HK-2 (cell line): Measurements from ENCODE around the gene PALS2.

ENCODE experiments used
- DNase-seq: peaks from one replicate; pipeline ENCODE4 v3.0.0-alpha.2; 2018; ENCODE audit not compliant: unreplicated experiment

The PALS2 gene

DNA sequence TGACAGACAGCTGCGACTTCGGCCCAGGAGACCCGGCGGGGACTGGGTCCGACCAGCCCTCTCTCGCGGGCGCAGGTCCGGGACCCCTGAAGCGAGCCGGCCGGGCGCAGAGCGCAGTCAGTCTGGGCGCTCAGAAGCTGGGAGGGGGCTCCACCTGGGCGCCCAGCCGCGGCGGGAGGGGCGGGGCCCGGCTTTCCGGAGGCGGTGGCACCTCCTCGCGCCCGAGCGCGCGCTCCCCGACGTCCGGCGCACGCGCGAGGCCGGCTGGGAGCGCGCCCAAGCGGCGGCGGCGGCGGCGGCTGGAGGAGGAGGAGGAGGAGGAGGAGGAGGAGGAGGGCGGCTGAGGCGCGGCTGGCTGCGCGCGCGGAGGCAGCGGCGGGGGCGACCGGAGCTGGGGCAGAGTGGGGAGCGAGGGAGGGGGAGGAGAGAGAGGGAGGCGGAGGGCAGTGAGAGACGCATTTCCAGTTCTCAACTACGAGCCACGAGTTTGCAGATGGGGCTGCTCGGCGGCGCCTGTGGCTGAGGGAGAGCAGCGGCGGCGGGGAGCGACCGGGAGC, at the start of gene PALS2:
Gene PALS2, plus strand, starts transcription at position 456 of the 557 bp plus-strand sequence. CDS start 50,216 bp downstream, outside the sequence.
- peak; percentile 84 for DNase-seq

GRCh38 chr7:24531255-24531654, 42.0 kb upstream of the PALS2 start:
- DNase-seq, result no peak

DNA sequence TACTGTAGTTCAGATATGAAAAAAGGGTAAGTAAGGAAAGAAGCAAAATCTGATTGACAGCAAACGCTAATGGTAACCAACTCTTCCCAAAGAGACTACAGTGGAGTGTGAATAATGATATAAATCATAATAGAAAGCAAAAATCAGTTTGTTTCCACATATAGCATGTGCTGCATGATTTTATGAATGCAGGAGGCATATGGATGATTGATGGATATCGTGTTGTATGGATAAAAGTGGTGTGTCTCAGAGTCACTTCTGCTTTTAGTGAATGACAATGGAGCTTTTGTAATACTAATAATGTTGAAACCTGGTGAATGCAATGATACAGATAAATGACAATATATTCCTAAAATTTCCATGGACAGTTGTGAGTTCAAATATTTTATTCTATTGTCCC, 36.6 kb upstream of the PALS2 start:
- DNase-seq, result no peak

DNA sequence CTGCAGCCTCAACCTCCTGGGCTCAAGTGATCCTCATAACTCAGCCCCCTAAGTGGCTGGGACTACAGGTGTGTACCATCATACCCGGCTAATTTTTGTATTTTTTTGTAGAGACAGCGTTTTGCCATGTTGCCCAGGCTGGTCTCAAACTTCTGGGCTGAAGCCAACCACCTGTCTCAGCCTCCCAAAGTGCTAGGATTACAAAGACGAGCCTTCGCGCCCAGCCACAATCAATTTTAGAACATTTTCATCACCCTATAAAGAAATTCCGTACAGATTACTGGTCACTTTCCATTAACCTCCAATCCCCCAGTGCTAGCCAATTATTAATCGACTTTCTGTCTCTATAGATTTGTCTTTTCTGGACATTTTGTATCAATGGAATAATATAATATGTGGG, 32.3 kb upstream of the PALS2 start:
- DNase-seq, result no peak

DNA sequence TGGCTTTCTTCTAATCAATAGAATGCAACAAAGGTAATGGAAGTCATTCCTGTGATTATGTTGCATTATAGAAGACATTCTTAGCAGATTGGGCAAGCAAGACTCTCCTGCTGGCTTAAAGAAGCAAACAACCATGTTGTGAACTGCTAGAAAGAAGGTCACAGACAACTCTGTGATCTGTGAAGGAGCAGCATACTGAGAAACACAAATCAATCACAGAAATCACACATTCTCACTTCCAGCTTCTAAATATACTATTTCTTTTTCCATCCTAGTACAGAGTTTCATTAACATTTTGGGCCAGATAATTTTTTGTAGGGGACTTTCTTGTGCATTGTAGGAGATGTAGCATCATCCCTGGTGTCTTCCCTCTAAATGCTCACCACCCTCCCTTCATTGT, 28.0 kb upstream of the PALS2 start:
- DNase-seq, result no peak

GRCh38 chr7:24548390-24548789, 24.9 kb upstream of the PALS2 start:
- DNase-seq, result no peak

DNA sequence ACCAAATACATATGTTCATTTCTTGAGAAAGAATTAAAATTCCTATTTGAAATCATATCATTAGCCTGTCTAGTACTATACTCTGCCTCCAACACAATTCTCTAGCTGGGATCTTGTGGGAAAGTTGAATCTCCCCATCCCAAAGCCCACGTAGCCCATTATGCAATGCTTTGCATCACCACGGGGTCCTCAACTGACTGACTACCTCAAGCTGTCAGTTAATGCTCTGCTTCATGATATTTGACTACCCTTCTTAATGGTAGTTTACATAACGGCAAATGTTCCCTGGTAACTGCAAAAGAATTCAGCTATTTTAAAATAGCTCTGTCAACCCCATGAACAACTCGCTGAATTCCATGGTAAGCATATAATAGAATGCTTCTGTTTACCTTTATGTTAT, 23.3 kb upstream of the PALS2 start:
- no peak for DNase-seq

DNA sequence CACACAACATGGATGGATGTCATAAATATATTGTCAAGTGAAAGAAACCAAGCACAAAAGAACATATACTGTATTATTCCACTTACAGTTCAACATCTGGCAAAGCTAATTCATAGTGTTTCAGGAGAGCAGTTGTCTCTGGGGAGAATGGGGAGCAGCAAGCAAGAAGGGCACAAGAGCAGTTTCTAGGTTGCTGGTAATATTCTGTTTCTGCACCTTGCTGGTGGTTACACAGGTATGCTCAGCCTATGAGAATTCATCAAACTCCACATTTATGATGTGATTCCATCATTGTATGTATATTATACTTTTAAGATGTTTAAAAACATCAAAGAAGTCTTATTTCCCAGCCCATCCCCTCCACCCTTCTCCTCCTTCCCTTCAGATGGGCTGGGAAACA, 18.1 kb upstream of the PALS2 start:
- DNase-seq, result no peak

GRCh38 chr7:24555719-24556118, 17.5 kb upstream of the PALS2 start:
- no peak for DNase-seq

DNA sequence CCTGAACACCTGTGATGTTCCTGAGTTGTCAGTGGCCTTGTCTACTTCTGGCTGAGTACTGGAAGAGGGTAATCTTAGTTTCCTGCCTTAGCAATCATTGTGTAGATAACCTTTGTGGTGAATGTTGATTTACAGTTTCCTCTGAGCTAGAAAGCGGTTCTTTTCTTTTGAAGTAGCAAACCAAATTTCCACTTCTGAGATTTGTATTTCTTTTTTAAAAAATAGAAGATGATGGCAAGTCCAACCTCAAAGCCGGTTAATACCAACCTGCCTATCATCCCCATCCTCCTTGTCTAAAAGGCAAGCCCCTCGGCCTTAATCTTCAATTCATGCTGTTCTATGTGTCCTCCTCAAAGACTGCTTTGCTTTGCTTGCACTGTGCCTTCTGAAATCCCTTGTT, 12.5 kb upstream of the PALS2 start:
- no peak for DNase-seq

GRCh38 chr7:24566274-24566673, 7.0 kb upstream of the PALS2 start:
- no peak for DNase-seq

GRCh38 chr7:24570983-24571382, 2.3 kb upstream of the PALS2 start:
- DNase-seq, result no peak

DNA sequence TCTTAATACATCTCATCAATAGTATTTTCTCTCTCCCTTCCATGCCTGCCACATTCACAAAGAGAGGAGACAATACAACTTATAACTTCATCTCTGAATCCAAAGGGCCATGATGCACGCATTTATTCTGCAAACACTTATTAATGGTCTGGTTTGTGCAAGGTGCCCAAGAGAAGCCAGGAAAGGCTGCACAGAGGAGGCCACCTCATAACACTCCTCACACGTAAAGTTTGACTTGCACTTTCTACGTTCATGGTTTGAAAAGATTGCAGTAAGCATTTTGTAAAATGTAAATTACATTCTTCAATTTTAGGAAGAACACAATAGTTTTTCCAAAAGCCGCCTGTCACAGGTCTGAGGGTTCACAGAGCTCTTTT, 1.2 kb upstream of the PALS2 start:
- DNase-seq, result no peak

GRCh38 chr7:24572393-24572996, 757 bp upstream of the PALS2 start:
- DNase-seq, result peak; percentile 70

DNA sequence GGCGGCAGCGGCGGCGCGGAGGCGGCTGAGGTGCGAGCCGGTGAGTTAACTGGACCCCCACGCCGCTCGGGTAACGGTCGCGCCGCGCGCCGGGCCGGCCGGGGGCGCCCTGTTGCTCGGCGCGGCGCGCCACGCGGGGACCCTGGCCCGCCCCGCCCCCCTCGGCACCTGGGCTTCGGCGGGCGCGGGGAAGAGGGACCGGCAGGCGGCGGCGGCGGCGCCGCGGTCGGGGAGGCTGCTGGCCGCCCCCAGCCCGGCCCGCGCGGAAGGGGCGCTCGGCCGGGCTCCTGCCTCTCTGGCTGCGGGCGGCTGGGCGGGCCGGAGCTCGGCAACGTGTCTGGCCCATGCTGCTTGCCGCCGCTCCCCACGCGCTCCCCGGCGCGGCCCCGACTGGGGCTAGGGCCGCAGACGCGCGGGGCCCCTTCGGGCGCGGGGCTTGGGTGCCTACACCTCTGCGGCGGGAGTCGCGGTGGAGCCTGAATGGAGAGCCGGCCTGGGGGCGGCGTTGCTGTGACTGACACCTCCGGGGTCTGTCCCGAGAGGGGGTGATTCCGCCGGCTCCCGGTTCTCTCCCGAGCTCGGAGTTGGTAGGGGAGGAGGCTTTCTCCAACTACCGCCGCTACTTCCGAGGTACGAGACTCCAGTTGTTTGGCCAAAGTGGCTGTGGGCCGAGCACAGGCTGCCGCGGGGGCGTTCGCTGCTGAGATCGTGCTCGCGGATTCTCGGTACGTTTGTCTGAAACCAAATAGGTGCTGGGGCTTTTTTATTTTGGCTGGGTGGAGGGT, 494 bp downstream of the PALS2 start:
- DNase-seq, result peak; percentile 65

DNA sequence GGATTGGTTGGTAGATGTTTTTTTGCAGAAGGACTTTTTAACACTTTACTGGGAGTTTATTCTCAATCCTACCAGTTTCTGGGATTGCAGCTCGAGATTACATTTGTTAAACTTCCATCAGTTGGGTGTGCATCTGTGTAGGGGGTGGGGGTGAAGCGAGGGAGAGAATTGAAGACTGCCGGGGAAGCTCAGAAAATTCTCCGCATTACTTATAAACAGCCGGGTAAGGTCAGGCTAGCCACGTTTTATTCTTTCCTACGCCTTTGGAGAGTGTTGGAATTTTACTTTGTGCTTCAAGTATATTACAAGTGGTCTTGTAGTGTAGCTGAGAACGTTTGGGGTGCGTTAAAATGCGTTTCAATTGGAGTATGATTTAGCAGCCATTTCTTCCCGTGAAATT, 1.1 kb downstream of the PALS2 start:
- DNase-seq, result no peak

GRCh38 chr7:24574950-24575349, 1.7 kb downstream of the PALS2 start:
- DNase-seq, result no peak

DNA sequence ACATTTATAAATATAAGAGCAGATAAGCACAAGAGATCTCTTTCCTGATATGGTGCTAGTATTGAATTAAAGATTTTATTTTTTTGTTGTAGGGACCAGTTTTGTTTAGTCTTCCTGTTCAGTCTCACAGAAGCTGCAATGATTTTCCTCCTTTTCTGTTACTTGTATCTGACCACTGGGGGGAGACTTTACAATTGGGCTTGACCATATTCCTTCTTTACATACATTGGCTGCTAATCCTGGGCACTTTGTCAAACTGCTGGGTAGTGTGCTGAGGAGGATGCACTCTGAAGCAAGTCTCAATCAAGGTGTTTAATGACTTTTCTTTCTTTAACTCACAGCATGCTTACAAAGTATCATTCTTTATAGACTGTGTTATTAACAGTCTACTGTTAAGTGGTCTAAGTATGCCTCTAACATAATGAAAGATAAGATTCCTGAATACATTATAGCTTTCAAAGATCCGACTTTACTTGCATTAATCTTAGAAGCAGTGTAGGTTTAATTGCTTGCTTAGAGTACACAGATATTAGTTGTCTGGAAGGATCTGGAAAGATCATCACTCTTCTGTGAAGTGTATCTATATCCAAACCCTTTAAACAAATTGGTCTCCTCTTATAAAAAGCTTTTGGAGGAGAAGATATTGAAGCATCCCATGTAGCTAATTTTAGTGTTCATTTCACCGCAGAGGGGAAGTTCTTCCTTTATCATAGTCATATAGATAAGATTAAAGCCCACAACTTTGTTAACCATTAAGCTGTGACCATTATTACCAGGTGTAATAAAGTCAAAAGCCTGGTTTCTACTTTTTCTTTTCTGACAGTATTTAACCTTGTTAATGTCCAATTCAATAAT, 3.1 kb downstream of the PALS2 start:
- DNase-seq, result peak; percentile 4

GRCh38 chr7:24578052-24578451, 4.8 kb downstream of the PALS2 start:
- DNase-seq, result no peak

DNA sequence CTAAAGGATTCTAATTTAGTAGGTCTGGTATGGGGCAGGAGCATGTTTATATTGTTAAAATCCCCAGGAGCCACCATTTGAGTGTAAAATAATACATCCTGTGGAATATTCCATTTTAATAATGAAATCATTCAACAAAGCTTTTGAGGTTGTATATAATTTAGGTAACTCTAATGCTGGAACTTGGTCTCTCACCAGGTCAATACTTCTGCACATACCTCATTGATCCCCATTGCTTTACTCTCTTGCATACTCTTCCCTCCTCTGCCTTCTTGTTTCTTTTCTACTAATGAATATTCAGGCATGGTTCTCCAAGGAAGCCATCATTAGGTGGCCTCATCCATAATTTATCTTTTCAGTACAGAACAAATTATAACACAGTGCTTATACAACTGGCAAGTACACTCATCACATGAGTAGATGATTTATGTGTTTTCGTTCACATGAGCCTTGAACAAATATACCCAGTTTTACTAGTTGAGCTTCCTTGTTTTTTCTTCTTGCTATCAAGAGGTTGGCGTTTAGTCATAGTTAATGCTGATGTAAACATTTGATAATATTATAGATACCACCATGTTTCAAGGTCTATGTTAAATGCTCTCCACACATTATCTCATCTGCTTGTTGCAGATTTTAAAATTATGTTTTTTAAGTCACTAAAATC, 7.2 kb downstream of the PALS2 start:
- no peak for DNase-seq

DNA sequence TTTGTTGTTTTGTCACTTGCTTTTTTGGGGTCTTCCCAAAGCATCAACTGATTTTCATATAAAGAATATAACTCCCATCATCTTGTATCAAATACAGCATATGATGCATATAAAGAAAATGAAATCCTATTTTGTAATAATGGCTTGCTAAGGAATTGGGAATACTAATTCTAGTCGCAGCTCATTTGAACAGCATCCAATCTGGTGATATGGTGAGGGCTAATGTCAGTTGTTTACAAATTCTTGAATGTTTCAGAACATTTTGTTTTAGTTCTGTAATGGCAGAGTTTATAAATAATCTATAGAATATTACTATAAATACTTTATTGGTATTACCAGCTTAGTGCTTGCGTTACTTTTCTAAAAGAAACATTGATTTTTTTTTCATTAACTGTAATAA, 8.9 kb downstream of the PALS2 start:
- no peak for DNase-seq

- no peak for DNase-seq
These were observed 14.6 kb downstream of the PALS2 start for GRCh38 chr7:24587853-24588252.
